Dermis blood vessel endothelial cell (primary cell): Measurements from ENCODE around the gene CCNK. TPM values are rescaled to one million over a fixed set of nuclear protein-coding genes. Genes with fewer than 3 reads are reported as not detected.

Experiments
- DNase-seq: peaks from one replicate; pipeline ENCODE4 v3.0.0; 2010
- total RNA-seq: library from RNA; depleted of rRNA; stranded (reverse); fragments of >200 nt; gene quantifications from 2 replicates; pipeline ENCODE4 v1.2.3, GENCODE V29; 2014

Gene CCNK
- total RNA-seq, 1 donor from 2014 or later, result 25.7 TPM

- no peak for DNase-seq
Measured at GRCh38 chr14:99508896-99509629, 27.9 kb downstream of the CCNK start.

- DNase-seq, result no peak
Measured at GRCh38 chr14:99509871-99510555, 28.8 kb downstream of the CCNK start.

GRCh38 chr14:99510556-99511139, 29.4 kb downstream of the CCNK start:
- no peak for DNase-seq

DNA sequence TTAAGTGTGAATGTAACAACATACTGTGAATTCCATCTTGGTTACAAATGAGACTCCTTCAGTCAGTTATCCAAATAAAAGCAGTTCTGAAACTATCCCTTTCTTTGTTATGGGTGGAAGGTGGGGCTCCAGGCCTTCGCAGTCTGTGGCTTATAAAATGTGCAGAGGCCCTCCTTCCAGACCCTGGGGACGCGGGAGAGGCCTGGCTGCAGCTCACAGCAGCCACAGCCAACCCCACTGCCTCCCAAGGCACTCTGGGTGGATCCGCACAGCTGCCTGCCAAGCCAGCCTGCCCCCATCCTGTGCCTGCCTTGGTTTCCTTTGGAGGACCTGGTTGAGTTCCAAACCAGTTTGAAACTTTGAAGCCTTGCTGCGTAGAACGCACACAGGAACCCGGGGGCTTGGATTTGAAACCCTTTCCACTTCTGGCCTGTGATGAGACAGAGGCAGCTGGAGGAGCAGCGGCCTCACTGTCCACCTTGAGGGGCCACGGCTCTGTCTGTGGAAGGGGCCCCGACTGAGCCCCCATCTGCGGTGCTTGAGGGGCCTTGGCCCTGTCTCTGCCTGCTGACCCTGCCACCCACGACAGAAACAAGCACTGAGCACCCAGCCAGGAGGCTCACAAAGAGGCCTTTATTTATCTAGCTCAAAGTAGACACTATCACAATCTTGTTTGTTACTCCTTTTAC, 30.4 kb downstream of the CCNK start:
- no peak for DNase-seq

DNA sequence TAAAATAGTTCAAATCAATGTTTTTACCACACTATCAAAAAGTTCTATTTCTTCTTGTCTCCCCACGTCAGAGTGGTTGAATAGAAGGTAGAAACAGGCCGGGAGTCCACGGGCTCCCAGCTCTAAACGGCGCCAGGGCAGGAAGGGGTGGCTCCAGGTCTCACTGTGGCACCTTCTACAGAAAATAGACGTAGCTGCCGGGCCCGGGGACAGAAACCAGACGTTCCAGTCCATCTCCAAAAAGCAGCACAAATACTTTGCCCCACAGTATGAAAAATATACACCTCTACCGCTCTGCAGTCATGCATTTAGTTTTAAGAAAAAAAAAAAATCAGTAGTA, 30.9 kb downstream of the CCNK start:
- DNase-seq, result no peak

DNA sequence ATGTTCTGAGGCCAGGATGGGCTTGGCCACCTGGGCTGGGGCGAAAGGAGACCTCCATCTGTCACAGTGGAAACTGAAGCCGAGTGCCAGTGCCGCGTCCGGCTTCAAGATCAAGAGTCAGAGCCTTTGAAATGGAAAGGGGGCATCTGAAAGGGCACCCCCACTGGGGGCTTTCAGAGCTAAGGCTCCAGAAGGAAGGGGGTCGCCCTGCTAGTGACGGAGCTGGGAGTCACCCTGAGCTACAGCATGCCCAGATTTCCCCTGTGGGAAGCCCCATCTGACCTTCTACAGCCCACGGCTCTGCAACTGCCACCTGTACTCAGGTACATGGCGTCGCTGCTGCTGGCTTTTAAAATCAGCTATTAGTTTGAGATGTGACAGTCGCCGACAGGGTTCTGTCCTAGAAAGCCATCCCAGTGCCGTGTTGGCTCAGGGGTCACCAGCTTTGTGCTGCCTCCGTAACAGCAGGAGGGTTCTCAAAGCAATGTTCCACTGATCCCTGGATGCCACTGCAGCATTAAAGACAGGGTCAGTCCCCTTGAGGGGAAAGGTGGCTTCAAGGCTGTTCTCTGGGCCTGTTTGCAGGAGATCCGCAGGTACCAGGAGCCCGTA, 31.5 kb downstream of the CCNK start:
- no peak for DNase-seq

- no peak for DNase-seq
Measured at GRCh38 chr14:99513183-99513694, 32.0 kb downstream of the CCNK start.

DNA sequence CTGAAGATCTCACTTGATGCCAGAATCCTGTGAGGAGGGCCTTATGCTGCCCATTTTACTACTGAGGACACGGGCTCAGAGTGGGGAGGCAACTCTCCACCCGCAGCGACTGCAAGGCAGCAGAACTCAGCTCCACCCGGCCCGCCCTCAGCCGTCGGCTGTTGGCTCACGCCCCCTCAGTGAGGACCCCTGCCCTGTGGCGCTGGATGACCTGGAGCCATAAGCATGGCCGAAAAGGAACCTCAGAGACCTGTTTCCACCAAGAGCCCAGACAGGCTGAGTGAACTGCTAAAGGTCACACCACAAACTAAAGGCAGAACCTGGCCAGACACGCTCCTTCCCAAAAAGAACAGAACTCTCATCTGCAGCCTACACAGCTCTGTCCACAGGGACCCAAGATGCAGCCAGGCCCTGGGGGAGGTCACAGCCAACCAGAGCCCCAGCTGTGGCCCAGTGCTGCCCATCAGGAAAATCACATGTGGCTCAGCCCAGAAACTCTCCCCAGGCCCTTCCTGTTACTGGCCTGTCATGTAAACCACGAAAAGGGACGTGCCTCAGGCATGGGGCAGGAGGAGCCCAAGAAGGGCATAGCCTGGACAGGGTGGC, 32.8 kb downstream of the CCNK start:
- DNase-seq, result no peak

DNA sequence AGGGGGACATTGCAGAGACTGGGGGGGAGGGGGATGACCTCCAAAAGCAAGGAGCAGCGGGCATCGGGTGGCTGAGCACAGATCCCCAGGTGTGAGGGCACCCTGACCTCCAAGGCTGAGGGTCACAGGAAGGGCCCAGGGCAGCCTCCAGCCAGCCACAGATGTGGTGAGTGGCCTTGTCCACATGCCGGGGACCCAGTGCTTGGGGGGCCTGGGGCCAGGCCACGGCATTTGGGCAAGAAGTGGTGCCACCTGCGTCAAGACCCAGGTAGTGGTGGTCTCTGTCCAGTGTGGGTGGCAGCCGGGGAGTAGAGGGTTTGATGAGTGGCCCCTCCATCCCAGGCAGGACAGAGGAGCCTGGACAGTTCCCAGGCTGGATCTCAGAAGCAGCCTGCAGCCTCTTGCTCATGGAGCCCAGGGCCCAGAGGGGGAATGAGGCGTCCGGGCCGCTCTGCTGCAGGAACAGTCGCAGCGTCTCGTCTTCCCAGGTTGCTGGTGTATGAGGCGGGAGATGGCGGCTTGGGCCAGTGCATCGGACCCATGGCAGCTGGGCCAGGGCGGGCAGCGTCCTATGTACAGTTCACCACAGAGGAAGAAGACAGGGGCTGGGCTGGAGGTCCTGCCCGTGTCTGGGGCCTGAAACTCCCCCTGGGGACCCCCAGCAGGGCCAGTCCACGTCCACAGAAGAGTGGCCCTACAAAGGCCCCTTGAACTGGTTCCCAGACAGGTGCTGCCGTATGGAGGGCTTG, 33.5 kb downstream of the CCNK start:
- no peak for DNase-seq

DNA sequence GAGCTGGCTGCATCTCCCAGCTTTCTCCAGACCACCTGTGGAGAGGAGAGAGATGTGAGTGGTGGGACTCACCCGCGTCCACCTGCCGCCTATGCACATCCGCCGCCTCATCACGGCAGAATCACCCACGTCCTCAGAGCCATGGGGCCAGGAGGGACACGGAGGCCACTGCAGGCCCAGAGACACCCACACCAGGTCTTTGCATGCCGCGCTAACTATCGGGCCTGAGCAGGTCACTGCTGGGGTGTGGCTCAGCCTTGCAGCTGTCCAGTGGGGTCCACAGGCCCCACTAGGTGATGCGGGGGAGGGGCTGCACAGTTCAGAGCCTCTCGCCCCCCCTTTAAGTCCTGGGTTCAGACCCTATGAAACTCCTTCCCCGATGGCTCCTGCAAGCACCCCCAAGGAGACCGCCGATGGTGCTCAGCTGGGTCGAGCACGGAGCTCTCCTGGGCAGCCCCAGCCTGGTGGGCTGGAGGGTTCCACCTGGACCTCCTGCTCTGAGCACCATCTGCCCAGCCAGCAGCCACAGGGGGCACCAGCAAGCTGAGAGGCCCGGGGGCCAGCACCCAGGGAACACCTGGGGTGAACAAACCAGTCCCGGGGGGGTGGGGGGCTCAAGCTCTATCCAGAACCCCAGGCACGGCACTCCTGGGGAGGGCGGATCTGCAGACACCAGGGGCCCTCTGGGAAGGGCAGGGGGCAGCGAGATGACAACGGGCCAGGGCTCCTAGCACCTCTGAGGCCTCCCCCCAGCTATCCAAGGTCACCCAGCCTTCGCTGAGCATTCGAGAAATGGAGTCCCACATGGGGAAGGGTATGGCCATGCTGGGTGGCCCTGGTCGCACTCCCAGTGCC, 34.3 kb downstream of the CCNK start:
- DNase-seq, result no peak

GRCh38 chr14:99516156-99516870, 35.1 kb downstream of the CCNK start:
- DNase-seq, result no peak

DNA sequence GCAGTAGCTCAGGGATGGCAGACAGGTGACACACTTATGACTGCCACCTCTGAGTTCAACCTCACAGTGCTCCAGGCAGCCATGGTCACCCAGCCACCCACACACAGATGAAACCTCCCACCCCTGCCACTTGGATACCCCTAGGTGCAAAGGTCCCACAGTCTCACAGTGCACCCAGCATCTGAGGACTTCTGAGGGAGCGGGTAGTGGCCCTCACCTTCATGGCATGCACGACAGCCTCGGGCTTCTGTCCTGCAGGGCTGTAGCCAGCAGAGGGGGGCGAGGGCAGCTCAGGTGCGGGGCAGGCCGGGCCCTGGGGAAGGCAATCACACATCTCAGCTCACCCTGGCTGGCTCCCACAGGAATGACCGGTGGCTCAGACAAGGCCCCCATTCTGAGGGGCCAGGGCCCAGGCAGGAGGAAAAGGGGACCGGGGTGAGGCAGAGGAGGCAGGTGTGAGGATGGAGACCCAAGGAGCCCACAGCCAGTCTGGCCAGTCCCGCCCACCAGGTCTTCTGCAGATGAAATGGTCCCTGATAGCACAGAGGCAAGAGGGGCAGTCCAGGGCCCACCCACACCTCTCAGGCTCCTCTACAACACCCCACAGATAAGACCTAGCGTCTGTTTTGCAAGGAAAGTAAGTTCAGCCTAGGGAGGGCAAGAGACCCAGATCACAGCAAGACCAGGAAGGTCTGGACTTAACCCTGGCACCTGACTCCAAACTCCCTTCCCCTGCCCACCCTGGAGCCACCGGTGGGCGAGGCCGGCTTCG, 35.8 kb downstream of the CCNK start:
- DNase-seq, result no peak

- no peak for DNase-seq
Measured at GRCh38 chr14:99517643-99518381, 36.6 kb downstream of the CCNK start.

- peak; percentile 78 for DNase-seq
Measured at GRCh38 chr14:99518441-99519346, 37.5 kb downstream of the CCNK start.

GRCh38 chr14:99519347-99519881, 38.2 kb downstream of the CCNK start:
- no peak for DNase-seq

- DNase-seq, result no peak
Measured at GRCh38 chr14:99519931-99520421, 38.8 kb downstream of the CCNK start.

DNA sequence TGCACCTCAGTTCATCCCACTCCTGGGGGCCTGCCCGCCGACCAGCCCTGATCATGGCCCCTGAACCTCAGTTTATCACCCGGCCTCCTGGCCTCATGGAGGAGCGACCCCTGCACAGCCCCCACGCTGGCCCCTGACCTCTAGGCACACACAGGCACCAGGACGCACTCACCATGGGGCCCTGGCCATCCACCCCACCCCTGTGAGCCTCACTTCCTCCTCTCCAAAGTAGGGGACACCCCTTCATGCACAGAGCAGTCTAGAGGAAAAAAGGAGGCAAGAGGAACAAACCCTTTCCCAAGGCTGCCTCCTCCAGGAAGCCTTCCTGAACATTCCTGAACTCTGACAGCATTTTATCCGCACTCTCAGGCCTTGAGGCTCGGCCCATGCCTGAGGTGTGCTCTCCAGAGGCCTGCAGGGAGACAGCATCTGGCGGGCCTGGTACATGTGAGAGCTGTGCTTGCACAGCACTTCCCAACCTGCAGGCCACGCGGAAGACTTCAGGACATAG, 39.4 kb downstream of the CCNK start:
- no peak for DNase-seq
